GM21528 (cell line): Measurements from ENCODE around the gene PAK5.
A peak's percentile ranks its signal among the peaks of the same experiment; 100 is the strongest.

Experiments
- ATAC-seq: cut with Tn5 transposase; IDR thresholded peaks from one replicate; pipeline ENCODE4 v1.9.1; 2021; ENCODE audit warnings: mild to moderate bottlenecking, moderate library complexity; ENCODE audit not compliant: unreplicated experiment, low FRiP score

Gene PAK5

GRCh38 chr20:9590189-9590588, 248.7 kb downstream of the PAK5 start:
- no peak for ATAC-seq

DNA sequence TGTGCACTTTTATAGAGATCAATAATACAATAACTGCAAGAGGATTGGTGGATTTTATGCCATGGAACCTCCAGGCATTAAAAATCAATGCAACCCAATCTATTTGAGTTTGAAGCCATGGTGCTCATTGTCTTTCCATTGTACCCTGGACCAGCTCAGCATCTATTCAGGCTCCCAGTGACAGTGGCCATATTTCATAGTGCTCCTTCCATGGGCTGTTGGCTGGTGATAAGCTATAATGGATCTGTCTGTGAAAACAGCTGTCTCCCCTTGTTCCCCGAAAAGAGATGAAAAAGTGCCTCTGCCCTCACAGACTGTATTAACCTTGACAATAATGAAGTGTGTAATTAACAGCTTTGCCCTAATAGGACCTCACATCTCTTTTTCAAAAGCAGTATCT, 250.2 kb downstream of the PAK5 start:
- ATAC-seq: no peak

GRCh38 chr20:9583151-9583550, 255.7 kb downstream of the PAK5 start:
- ATAC-seq: peak; percentile 73

DNA sequence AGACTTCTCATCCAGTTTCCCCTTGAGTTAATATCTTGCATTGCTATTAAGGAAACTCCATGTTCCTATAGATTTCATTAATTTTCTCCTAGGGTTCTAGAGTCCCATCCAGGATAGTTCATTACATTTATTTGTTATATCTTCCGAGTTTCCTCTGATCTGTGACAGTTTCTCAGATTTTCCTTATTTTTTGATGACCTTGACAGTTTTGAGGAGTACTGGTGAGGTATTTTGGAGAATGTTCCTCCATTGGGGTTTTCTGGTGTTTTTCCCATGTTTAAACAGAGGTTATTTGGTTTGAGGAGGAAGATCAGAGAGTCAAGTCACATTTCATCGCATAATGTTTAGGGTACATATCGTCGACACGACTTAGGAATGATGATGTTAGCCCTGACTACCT, 256.7 kb downstream of the PAK5 start:
- no peak for ATAC-seq

DNA sequence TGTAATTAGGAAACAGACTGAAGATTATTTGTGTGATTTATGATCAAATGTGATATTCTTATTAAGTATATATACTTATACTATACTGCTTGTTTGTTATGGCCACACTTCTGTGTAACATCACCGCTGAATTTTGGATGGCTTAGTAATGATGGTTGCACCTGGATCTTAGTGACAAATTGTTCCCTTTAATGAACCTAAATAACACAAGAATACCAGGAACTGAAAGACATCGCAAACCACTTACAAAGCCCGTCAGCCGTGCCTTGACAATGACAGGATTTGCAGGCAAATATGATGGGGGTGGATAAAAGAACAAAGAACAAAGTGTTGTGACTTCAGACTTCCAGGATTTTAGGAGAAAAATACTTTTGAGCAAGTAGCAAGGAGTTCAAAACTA, 257.4 kb downstream of the PAK5 start:
- no peak for ATAC-seq

DNA sequence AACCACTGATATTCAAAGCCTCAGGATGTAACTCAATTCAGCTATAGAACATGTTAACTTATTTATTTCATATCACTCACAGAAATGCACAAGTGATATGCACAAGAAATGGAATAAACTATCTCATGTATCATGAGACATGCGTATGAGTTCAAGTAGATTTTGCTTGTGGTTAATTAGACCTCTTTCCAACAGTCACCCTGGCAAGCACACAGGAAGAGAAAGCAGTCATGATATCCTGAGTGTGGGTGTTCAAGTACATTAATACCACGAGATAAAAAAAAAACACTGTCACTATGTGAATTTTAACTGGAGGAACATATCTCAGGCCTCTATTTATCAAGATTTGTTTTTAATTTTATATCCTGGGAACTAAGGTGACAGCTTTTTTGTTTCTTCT, 260.3 kb downstream of the PAK5 start:
- ATAC-seq: no peak

GRCh38 chr20:9577397-9577796, 261.5 kb downstream of the PAK5 start:
- no peak for ATAC-seq

DNA sequence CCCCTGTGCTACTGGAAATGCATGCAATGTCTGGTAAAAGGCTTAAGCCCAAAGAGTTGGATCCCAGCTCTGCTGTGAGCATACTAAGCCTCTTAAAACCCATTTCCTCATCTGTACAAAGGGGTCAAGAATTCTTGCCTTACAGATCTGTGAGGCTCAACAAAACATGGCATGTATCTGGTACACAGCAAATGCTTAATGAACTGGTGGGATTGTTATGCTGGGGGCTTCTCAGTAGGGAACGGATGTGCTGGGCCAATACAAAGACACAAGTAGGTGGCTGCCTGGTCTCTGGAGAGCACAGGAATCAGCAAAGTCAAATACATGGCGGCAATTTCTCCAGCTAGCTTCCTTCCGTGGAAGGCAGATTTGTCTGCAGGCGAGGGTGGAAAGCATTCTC, 262.2 kb downstream of the PAK5 start:
- ATAC-seq: no peak

DNA sequence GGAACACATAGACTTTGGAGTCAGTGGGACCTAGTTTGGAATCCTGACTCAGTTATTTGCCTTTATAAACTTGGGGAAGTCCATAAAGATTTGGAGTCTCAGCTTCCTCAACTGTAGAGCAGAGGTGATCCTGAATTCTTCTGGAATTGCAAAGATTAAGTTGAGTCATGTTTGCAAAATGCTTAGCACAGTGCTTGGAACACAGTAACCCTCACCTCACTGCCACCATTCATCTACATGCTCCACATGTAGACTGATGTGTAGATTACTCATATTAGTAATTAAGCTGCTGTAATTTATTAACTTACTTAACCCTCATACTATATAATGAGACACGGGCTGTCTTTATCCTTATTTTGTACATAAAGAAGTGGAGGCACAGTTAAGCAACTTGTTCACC, 263.0 kb downstream of the PAK5 start:
- no peak for ATAC-seq

DNA sequence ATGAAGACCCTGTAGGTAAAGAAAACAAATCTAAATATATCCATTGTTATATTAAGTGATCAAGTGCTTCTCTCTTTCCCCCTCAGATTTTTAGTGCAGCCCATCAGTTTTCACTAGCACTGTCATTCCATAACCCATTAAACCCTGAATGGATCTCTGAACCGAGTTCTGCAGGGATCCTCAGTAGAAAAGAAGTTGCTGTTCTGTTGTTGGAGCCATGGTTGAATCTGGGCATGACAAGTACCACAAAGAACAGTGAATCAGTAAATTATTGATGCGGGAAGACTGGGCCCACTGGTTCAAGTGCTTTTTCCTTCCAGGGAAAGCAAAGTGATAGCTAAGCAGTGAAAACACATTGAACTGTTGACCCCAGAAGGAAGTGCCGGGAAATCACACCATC, 264.1 kb downstream of the PAK5 start:
- no peak for ATAC-seq

GRCh38 chr20:9574181-9574580, 264.7 kb downstream of the PAK5 start:
- no peak for ATAC-seq

DNA sequence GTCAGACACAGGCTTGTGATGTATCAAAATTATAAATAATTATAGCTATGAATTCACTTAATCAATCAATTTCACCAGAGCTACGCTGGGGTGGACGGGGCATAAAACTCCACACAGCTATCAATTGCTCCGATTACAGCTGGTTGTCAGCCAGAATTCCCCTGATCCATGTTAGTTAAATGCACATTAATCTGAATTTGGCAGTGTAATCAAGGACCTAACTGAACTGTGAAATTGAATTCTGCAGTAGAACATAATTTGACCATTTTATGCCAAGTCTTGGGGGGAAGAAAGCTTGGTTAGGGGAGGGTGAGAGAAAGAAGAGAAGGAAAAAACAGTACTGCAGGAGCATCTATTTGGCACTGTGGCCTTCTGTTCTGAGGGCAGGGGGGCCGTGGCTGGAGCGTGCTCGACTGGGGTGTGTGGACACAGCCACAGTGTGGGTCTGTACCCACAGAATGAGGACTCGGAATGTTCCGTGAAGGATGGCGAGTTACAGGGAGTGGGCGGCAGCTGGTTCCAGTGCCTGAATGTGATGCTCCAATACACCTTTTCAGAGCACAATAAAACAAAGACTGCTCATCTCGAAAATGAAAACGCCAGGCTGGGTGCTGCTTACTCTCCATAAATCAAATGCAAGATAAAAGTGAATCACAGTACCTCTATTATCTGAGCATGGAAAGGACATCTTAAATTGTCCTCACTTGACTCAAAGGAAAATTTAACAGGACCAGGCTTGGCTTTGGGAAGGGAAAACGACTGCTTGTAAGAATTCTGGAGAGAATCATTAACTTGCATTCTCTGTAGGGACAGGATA, 265.3 kb downstream of the PAK5 start:
- no peak for ATAC-seq

- no peak for ATAC-seq
Observed at GRCh38 chr20:9572670-9573069, 266.2 kb downstream of the PAK5 start.

DNA sequence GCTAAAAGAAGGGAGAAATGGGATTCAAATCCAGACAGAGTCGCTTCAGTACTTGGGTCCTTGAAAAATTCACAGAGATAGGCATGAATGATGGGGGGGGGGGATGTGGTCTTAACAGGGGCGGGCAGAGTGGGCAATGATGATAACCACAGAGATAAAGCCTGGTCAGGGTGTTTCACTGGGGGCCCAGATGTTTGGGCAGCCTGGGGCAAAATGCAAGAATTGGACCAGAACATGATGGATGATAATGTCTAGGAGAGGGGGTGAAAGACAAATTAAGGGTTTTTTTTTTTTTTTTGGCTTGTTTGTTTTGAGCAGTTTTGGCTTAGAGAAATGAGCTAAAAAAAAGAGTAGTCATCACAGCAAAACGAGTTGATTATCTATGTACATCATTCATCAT, 267.1 kb downstream of the PAK5 start:
- ATAC-seq: no peak

GRCh38 chr20:9570612-9571011, 268.3 kb downstream of the PAK5 start:
- no peak for ATAC-seq

- no peak for ATAC-seq
Observed at GRCh38 chr20:9566977-9567376, 271.9 kb downstream of the PAK5 start.

DNA sequence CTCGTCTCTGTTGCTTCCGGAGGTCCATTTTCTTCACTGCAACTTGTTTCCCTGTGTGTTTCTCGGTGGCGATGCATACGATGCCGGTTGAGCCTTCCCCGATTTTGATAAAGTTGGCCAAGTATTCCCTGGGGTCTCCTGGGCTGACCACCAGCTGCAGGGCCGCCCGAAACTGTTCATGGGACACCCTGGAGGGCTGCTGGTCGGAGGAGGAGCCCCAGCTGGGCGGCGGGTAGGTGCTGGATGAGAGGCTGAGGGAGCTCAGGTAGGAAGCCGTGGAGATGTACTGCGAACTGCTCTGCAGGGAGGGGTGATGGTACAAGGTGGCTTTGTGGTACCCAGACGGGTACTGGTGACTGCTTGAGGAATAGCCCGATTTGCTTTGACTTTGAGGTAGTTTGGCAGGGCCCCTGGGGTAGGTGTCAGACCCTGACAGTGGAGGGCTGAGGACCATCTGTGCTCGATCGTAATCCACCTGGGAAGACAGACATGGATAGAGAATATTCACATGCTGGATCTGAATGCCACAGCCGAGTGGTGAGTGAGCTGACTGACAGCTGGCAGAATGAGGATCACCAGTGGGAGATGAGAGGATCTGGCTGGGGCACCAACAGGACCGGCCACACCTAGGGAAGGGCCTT, 272.8 kb downstream of the PAK5 start:
- no peak for ATAC-seq

GRCh38 chr20:9557411-9557810, 281.5 kb downstream of the PAK5 start:
- ATAC-seq: no peak

GRCh38 chr20:9555781-9556180, 283.1 kb downstream of the PAK5 start:
- no peak for ATAC-seq

DNA sequence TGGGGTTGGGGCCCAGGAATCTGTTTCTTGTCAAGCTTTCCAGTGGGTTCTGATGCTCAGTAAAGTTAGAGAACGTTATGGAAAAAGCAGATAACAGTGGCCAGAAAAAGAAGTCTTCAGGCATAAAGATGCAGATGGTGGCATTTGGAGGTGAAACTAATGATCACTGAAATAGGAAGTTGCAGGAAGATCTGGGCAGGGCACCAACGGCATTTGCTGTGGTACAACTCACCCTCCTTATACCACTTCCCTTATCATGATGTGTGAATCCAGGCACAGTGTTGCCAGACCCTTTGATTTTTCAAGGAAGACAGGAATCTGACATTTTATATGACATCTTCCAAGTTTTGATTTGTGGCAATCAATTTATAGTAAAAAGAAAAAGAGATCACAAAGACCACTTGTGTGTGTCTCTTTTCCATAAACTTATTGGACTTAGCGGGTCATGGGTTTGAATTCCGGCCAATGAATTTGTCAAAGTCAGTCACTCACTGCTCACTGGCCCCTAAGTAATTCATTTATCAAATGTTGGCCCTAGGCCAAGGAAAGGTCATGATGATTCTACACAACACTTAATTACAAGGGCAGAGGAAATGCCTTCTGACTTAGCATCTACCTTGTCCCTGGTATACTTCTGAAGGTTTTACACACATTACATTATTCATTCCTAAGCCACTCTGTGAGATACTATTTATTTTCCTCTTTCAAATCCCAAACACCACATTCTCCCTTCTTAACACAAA, 286.9 kb downstream of the PAK5 start:
- ATAC-seq: no peak

DNA sequence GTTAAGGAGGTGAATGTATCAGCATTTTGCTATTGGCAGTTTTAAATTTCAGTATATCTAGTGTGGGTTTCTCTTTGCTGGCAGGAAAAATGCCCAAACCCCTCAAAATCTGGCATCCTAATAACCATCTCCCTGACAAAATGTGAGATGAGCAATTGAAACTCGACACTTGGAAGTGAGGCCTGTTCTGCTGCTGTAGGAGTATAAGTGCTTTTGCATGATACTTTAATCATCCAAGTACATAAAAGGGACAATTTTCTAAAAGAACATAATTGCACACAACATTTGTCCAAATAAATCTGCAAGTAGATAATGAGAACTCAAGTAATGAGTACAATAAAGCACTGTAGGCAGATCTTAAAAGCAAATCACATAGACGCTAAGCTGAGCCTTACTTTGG, 288.0 kb downstream of the PAK5 start:
- ATAC-seq: no peak

DNA sequence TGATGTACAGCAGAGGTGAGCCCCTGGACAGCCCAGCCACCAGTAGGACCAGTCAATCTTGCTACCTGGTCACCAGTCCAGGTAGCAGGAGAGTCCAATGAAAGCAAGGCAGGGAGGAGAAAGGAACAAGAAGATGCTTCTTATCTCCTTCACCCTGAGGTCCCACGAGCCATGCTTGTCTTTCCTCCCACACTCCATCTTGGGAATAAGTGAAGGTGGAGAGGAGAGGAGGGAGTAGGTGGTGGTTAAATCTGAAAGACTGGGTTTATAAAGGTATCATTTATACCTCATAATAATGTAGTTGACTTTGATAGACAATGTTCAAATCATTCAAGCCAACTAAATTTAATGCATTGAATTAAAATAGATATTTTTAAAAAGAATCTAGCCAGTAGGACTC, 288.6 kb downstream of the PAK5 start:
- no peak for ATAC-seq
